Measurements from ENCODE around the gene MORN4.
A peak's percentile ranks its signal among the peaks of the same experiment; 100 is the strongest.
"Not testable (repeated sequence)": the region's sequence is repeated elsewhere in the genome, so short reads cannot be mapped to it uniquely, and the experiment has no call there.

MORN4 gene

DNA sequence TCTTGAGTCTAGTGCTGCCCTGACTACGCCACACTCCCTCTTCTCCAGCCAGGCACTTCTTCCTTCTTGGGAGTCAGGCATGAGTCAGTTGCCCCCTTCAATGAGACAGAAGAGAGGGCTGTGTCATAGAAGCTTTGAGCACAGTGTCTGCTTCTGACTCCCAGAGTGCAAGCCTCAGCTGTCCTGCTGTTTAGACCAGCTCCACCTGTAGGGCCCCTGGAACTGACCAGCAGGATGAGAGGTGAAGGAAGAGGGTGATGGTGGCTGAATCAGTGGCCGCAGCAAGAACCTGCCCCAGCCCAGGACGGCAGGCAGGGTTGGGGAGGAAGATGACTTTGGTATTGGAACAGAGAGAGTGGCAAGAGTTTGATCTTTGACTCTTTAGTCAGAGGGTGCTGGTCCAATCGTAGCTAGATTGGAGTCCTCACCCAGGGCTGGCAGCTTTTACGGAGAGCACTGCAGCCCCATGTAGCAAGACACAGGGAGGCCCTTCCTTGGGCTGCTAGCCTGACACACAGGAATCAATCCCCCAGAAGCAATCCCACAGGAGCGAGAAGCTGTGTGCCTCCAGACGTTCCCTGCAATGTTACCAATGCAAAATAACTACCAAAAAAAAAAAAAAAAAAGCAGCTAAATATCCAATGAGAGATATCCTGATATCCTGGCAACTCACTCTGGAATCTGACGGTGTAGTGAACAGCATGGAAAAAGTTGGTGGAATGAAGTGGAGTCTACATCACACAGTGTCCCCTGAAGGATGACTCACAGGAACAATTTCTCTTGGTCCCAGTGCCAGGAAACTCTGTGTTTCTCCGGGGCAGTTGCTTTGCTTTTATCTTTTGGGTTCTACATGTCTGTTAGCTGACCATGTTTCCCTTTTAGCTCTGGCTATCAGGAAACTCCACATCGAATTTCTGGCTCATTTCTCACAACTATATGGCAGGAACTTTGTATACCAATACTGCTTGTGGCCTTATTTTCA, 36.9 kb downstream of the MORN4 start:
- peak; percentile 95 for DNase-seq (ENCODE audit: low spot score)

DNA sequence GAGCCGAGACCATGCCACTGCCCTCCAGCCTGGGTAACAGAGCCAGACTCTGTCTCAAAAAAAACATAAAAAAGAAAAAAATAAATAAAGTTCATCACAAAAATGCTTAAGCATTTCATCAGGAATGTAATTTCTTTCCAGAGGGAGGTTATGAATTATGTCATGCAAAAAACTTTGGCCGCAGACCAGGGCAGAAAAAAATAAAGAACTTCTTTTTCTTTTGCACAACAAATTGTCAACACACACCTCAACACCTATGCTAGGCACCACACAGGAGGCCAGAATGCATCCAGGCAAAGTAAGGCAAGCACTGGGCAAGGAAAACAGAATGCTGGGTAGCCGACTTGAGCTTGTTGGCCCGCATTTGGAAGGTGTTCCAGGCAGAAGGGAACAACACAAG, 39.9 kb downstream of the MORN4 start:
- no peak for DNase-seq (ENCODE audit: low spot score)

DNA sequence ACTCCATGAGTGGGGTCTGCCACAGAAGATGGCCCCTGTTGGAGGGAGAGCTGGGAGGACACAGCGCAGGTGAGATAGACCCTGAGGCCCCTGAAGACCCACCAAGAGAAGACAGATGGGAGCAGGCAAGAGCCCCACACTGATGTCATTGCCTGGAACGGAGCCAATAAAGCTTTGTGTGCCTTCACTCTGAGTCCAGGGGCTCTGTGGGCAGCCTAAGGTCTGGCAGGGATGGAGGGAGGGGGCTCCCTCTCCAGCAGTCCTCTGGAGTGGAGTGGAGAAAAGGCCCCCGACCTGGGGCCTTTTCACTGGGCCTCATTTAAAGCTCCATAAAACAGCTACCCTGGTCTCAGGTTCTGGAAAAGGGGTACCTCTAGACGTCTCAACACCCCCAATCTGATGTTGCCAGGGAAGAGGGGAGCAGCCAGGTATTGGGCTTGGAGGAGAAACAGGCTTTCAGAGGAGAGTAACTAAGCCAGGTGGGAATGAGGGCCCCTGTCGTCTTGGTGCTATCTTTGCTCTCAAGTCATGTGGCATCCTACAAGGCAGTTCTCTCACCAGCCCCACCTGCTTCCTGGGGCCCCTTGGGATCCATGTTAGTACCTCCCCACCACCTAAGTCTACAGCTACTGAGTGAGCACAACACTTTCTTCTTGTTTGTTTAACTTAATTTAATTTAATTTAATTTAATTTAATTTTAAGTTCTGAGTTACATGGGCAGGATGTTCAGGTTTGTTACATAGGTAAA, 42.4 kb downstream of the MORN4 start:
- DNase-seq (ENCODE audit: low spot score): no peak

DNA sequence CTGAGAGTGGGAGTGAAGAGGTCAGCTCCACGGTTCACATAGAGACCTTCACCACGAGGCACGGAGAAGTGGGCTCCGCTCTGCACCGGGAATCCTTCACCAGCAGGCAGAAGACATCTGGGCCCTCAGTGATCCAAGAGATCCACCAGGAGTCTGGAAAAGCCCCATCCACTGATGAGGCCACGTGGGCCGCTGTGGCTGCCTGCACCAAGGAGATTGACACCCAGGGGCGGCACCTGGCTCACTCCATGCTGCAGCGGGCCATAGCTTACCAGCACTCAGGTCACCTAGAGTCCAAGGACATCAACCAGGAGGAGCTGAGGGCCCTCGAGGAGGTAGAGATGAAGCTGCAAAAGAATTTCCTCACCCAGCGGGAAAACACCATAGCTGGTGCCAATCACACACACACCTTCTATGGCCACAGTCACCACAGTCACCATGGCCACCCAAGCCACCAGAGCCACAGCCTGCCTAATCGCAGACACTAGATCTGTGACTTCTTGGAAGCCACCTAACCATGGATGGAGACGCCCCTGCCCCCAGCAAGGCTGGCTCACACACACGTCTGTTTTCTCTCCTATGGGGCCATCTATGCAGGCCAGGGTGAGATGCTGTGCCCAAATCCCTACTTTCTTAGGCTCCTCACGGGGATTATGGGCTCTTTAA, 43.1 kb downstream of the MORN4 start:
- DNase-seq (ENCODE audit: low spot score): no peak

DNA sequence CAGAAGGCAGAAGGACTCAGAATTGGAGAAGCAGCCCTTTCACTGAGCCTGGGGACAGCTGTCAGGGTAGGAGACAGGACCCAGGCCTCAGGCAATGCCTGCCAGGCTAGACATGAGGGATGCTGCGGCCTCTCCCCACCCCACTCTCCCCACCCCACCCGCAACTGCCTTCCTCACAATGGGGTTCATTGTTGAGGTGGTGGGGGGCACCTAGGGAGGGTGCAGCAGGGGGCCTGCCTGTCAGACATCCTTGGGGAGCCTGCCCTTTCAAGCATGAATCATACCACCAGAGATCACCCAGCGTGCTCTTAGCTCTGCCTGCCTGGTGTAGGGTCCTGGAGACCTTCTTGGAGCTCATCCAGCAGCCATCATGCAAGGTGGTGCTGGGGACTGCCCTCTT, 43.8 kb downstream of the MORN4 start, which contains the start of gene C10orf62:
Gene C10orf62, plus strand, starts transcription at position 243 of the 400 bp plus-strand sequence. CDS start 177 bp downstream, outside the sequence.
- DNase-seq (ENCODE audit: low spot score): no peak

DNA sequence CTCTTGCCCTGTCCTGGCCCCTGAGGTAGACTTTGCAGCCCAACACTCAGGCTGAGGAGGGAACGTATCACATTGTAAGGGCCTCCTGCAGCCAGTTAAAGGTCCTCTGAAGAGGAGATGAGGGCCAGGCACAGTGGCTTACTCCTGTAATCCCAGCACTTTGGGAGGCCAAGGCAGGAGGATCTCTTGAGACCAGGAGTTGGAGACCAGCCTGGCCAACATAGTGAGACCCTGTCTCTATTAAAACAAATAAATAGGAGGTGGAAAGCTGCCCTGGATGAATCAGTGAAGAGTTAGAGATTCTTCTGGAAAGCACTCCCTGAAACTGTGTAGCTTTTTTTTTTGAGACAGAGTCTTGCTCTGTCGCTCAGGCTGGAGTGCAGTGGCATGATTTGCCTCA, 46.1 kb downstream of the MORN4 start:
- DNase-seq (ENCODE audit: low spot score): no peak

DNA sequence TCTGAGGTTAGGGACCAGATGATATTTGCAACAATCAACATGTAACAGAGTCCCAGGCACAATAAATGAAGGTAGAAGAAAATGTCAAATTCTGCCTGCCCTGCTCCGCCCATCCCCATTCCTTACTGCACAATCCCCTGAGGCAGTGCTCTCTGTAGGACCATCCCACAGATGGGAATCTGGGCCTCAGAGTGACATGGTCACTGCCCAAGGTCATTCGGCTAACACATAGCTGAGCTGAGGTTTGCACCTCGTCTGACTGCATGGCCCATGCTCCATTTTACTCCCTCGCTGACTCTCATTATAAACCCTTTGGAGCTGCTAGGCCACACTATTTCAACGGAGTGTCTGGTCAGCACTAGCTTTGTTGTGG, 47.9 kb downstream of the MORN4 start:
- no peak for DNase-seq (ENCODE audit: low spot score)

DNA sequence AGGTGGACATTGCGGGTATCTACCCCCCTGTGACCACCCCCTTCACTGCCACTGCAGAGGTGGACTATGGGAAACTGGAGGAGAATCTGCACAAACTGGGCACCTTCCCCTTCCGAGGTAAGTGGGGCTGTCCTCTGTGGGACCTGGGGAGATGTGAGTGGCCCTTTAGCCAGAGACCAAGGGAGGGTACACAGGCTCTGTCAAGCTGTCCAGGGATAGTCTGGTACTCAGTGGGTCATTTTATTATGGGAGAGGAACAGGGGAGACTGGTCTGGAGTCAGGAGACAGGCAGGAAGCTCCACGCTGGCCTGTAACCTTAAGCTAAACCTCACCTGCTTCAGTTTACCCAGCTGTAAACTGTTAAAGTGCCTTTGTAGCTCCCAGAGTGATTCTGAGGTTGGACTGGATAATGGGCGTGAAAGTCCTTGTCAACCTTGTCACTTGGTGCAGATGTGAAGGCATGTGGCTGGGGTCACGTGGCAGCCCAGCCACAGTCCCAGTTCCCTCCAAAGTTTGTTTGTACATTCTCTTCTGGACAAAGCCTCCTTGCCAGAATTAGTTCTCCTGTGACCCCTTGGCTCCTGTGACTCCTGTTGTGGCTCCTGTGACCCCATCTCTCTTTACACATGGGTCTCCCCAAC, 48.4 kb downstream of the MORN4 start:
- no peak for DNase-seq (ENCODE audit: low spot score)

DNA sequence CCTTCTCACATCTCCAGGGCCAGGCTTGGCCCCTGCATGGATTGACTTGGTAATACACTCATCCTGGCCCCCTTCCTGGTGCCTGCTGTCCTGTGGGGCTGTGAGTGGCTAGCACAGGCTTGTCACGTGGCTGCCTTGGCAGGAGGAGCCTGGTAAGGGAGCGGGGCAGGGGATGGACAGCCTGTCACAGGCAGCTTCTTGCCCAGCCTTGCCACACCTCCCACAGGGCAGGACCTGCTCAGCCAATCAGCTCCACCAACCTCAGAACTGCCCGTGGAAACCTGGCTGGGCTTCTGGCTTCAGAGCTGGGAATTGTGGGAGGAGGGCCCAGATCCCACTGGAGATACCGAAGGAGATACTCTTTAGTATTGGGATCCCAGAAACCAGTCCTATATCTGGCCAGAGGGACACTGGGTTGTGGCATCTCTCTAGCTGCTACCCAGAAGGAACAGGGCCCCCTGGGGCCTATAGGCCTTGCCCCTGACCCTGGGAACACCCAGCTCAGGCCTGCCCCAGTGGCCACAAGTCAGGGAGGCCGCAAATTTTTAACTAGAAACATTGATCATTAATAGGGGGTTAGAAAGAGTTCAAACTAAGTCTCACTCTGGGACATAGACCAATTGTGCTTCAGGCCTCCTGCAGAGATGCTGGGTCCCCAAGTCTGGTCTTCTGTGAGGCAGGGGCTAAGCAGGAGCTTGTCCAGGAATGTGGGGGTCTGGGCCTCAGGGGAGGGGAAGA, 49.1 kb downstream of the MORN4 start, which contains the start of gene HOGA1:
Gene HOGA1, plus strand, starts transcription at position 330 of the 738 bp plus-strand sequence. Its CDS starts 315 bp downstream, at position 645.
- DNase-seq (ENCODE audit: low spot score): peak; percentile 12

DNA sequence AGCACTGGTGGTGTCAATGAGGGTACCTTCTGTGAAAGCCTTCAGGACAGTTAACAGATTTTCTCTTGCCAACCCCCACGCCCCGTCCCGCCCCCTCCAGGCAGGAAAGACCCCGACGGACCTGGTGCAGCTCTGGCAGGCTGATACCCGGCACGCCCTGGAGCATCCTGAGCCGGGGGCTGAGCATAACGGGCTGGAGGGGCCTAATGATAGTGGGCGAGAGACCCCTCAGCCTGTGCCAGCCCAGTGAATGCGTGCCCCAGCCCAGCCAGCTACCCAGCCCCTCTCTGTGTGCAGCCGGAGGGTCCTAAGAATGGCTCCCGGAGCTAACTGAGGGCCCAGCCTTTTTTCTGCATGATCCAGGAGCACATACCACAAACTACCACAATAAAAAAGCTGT, 49.8 kb downstream of the MORN4 start:
- no peak for DNase-seq (ENCODE audit: low spot score)

DNA sequence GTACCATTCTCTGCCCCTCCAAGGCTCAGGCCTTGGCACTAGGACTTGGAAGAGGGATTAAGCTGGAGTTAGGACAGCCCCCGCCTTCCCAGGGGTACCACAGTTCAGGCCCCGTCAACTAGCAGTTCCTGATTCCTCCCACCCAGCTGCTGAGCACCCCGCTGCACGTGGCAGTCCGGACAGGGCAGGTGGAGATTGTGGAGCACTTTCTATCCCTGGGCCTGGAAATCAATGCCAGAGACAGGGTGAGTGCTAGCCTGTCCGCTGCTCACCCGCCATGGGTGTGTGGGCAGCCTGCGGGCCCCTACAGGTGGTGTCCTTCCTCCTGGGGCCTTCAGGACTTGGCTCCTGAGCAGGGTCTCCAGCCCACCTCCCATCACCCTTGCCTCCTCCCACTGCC, 51.1 kb downstream of the MORN4 start:
- no peak for DNase-seq (ENCODE audit: low spot score)

DNA sequence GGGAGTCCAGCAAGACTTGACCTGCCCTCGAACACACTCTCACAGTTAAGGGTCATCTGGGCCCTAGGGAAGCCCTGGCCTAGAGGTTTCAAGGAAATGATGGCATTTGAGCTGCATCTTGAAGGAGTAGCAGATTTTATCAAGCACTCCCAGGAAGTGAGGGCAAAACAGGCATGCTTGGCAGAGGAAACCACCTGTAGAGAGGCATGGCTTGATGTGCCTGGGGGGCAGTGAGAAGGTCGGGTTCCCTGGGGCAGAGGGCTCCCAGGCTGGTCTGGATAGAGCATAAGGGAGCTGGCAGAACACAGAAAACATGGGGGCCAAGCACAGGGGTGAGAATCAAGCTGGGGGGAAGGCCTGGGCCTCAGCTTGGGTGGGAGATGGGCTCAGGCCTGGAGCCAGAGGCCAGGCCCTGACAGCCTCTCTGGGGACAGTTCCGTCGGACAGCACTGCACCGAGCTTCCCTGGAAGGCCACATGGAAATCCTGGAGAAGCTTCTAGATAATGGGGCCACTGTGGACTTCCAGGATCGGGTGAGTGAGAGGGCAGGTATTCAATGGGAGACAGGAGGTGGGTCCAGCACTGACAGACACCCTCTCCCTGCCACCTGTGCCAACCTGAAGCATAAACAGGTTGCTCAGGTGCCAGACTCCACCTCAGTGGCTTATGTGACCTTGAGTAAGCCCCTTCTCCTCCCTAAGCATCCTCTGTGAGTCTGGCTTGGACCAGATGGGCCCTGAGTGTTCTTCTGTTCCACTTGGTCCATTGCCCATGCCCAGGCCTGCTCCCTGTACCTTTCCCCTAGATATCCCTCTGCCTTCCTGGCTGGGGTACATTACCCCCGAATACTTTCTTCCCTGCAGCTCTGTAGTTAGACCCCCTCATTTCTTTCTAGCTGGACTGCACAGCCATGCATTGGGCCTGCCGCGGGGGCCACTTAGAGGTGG, 52.6 kb downstream of the MORN4 start:
- DNase-seq (ENCODE audit: low spot score): no peak

DNA sequence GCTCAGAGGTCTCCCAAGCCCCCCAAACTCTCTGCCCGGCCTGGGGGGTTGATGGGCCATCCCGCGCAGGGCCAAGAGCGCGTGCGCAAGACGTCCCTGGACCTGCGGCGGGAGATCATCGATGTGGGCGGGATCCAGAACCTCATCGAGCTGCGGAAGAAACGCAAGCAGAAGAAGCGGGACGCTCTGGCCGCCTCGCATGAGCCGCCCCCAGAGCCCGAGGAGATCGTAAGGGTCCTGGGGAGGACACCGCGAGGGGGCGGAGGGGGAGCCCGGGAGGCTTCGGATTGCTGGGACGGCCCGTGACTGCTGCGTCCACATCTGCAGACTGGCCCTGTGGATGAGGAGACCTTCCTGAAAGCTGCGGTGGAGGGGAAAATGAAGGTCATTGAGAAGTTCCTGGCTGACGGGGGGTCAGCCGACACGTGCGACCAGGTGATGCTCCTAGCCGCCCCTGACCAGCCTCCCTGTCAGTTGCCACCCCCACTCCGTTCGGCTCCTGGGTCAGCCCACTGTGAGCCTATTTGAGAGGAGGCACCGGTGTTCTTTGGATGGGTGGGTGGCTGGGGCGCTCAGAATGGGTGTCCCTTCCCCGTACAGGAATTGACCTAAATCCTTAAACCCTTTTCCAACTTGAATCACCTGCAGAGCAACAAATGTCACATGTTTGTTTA, 55.0 kb downstream of the MORN4 start:
- DNase-seq (ENCODE audit: low spot score): no peak

DNA sequence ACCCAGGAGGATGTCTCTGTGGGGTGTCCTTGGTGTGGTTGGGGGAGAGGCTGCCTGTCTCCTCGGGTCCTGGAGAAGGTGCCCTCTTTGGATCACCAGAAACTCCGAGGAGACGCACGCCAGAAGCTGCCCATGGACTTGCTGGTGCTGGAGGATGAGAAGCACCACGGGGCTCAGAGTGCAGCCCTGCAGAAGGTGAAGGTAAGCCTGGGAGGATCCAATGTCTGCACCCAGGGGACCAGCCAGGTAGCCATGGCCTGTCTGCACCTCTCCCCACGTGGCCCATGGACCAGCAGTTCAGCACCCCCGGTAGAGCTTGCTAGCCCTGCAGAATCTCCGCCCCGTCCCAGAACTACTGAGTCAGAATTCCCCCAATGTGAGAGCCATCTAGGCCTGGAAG, 55.6 kb downstream of the MORN4 start:
- DNase-seq (ENCODE audit: low spot score): no peak

DNA sequence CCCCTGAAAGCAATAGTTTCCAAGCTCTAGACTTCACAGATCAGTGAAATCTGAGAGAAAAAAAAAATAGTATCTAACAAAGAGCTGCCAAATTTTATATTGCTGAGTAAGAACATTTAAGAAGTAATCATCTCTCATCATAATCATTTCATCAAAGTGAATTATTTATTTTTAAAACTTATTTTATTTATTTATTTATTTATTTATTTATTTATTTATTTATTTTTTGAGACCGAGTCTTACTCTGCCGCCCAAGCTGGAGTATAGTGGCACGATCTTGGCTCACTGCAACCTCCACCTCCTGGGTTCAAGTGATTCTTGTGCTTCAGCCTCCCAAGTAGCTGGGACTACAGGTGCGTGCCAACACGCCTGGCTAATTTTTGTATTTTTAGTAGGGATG, 56.8 kb downstream of the MORN4 start:
- DNase-seq (ENCODE audit: low spot score): not testable (repeated sequence)

DNA sequence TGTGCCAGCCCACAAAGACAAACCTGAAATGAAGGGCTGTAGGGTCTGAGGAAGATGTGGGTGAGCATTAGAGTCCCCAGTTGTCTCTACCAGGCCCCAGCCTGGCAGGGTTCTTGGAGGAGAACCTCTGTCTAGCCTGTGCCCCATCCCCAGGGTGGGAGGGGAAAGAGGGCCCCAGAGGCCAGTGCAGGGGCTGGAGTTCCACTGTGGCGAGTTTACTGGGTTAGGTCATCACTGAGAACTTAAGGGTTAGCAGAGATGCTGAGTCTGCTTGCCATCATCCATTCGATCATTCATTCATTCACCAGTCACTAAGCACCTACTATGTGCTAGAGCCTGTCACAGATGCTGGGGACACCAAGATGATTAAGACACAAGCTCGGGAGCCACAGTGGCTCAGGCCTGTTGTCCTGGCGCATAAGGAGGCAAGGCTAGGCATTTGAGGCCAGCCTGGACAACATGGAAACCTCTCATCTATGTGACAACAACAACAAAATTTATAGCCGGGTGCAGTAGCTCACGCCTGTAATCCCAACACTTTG, 58.1 kb downstream of the MORN4 start:
- DNase-seq (ENCODE audit: low spot score): no peak

DNA sequence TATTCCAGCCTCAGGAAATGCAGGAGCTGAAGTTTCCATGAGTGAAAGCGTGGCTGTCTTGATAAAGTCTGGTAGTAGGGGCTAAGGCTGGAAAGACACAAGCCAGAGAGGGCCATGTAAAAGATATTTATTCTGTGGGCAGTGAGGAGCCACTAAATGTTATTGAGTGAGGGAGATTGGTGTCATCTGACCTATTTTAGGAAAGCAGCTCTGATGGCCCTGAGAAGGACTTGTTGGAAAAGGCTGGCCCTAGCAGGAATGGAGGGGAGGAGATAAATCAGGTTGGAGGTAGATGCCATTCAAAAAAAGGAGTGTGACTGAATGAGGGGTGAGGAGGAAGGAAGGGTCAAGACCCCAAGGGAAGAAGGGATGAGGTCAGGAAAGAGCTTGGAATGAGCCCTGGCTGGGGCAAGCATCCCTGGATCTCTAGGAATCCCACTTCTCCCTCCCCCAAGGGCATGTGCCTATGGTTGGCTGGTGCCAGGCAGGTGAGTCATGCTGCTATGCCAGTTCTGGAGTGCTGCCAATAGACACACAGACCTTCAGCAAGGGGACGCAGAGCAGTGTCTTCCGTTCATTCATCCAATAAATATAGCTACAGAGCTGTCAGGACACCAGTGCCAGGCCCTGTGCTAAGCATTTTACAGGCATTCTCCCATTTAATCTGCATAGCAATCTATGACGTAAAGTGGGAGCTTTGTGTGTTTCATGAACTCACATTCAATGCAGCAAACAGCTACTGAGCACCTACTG, 58.8 kb downstream of the MORN4 start:
- DNase-seq (ENCODE audit: low spot score): peak; percentile 88

DNA sequence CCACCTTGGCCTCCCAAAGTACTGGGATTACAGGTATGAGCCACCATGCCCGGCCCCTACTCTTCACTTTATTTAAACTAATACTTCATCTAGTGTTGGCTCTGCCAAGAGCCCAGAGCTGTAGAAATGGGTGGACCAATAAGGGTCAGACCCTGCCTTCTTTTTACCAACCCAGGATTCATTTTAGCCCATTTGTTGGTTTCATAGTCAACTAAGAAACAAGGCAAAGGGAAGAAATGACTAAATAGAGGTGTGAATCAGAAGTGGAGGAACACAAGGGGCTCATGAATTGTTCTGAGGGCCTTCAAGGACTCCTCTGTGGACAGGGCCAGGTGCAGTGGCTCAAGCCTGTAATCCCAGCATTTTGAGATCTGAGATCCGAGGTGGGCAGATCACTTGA, 59.6 kb downstream of the MORN4 start:
- no peak for DNase-seq (ENCODE audit: low spot score)
